Breast epithelium (tissue), 3 donors: Measurements from ENCODE around the gene METTL24.

ENCODE experiments used
- CTCF ChIP-seq, 3 donors: fragments of 450-650 bp; IDR thresholded peaks; one replicate each; pipeline ENCODE4 v1.5.1; 2016 to 2017; ENCODE audit warnings: antibody characterized with exemption in 3 of 3, mild to moderate bottlenecking in 3 of 3, moderate library complexity in 3 of 3
- POLR2A ChIP-seq: fragments of 450-650 bp; IDR thresholded peaks from one replicate; pipeline ENCODE4 v1.6.1; 2016; ENCODE audit warnings: antibody characterized with exemption, mild to moderate bottlenecking, moderate library complexity
- POLR2AphosphoS5 ChIP-seq, 3 donors: sonication (generic); formaldehyde crosslinking; IDR thresholded peaks; one replicate each; pipeline ENCODE4 v1.6.1; 2017; ENCODE audit warnings: antibody characterized with exemption in 3 of 3

GRCh38 chr6:110317189-110317588 is 41.0 kb downstream of the METTL24 start:
- TF ChIP-seq CTCF (IDR thresholded peaks at IDR 0.05) (no peak), POLR2A (no peak), POLR2AphosphoS5 (IDR thresholded peaks at IDR 0.05) (no peak)
